K562 (cell line): ENCODE measurements around the gene COQ4. TPM values are rescaled to one million over a fixed set of nuclear protein-coding genes. Genes with fewer than 3 reads are reported as not detected.

Source experiments
- ARID4B ChIP-seq: sonication (generic); formaldehyde crosslinking; IDR thresholded peaks from 2 replicates; pipeline ENCODE4 v1.8.0; 2022; ENCODE audit warnings: mild to moderate bottlenecking, missing genetic modification reagents
- MYC ChIP-seq, 2 experiments: fragments of 250-450 bp in 1 of 2; sonication (Bioruptor Pico) in 1 of 2; IDR thresholded peaks; 2 replicates each; pipeline versions ENCODE4 v1.5.1 to v1.6.1; 2012 to 2021; ENCODE audit warnings: low read depth in 2 of 2, borderline replicate concordance in 1 of 2, improper control_type of control experiment in 1 of 2, low read length in 1 of 2, mild to moderate bottlenecking in 1 of 2, moderate library complexity in 1 of 2
- NEUROD1 ChIP-seq: fragments of 150-350 bp; IDR thresholded peaks from 2 replicates; pipeline ENCODE4 v1.6.1; 2014; ENCODE audit warnings: borderline replicate concordance, low read length, low read depth; ENCODE audit not compliant: partially characterized antibody
- POLR2AphosphoS2 ChIP-seq: IDR thresholded peaks from 2 replicates; pipeline ENCODE4 v1.6.1; 2012; ENCODE audit warnings: low read length, improper control_type of control experiment
- RBM25 ChIP-seq: fragments of 200-400 bp; formaldehyde crosslinking; IDR thresholded peaks from 2 replicates; pipeline ENCODE4 v1.6.1; 2018; ENCODE audit warnings: low read length, low read depth, moderate library complexity; ENCODE audit not compliant: severe bottlenecking
- RBM34 ChIP-seq: fragments of 200-400 bp; formaldehyde crosslinking; IDR thresholded peaks from 2 replicates; pipeline ENCODE4 v1.6.1; 2018; ENCODE audit warnings: low read length, borderline replicate concordance; ENCODE audit not compliant: insufficient read depth
- SRSF1 ChIP-seq: fragments of 200-400 bp; formaldehyde crosslinking; IDR thresholded peaks from 2 replicates; pipeline ENCODE4 v1.6.1; 2017; ENCODE audit warnings: mild to moderate bottlenecking, low read depth, low read length, moderate library complexity
- ZBTB8A ChIP-seq: fragments of 450-650 bp; IDR thresholded peaks from 2 replicates; pipeline ENCODE4 v1.6.1; 2018; ENCODE audit warnings: mild to moderate bottlenecking, moderate library complexity; ENCODE audit not compliant: partially characterized antibody
- ZKSCAN1 ChIP-seq: fragments of 150-350 bp; IDR thresholded peaks from 2 replicates; pipeline ENCODE4 v1.6.1; 2016; ENCODE audit warnings: low read depth, low read length
- ZNF507 ChIP-seq: conservative IDR thresholded peaks from 2 replicates; pipeline ENCODE4 v1.6.1; 2017; ENCODE audit warnings: missing genetic modification characterization, missing compliant biosample characterization
- ZNF780A ChIP-seq: fragments of 250-450 bp; sonication (Bioruptor Pico); IDR thresholded peaks from 2 replicates; pipeline ENCODE4 v1.5.0; 2021; ENCODE audit warnings: mild to moderate bottlenecking
- ZSCAN32 ChIP-seq: fragments of 450-650 bp; formaldehyde crosslinking; IDR thresholded peaks from 2 replicates; pipeline ENCODE4 v1.4.0; 2020; ENCODE audit warnings: mild to moderate bottlenecking, moderate library complexity
- polyA plus RNA-seq, 8 experiments: library from polyadenylated mRNA; depleted of rRNA in 4 of 8; stranded (reverse) in 5 of 8; unstranded in 3 of 8; fragments of >200 nt; fragmentation: Nextera tagmentation in 2 of 8; fragmentation: Illumina TruSeq in 1 of 8; extraction: Ambion mirVana in 2 of 8; extraction: Trizol in 1 of 8; gene quantifications; 2 replicates each; pipeline versions ENCODE4 v1.2.1 to v1.2.3, GENCODE V29; 2011 to 2014; ENCODE audit warnings: inconsistent platforms in 1 of 8, missing spikeins in 1 of 8
- total RNA-seq, 7 experiments: library from RNA; depleted of rRNA in 6 of 7; stranded (reverse); fragments of >200 nt in 6 of 7; fragmentation: Illumina TruSeq in 2 of 7; extraction: Trizol in 2 of 7; gene quantifications; 2 replicates each; pipeline versions ENCODE4 v1.2.1 to v1.2.3, GENCODE V29; 2011 to 2021; ENCODE audit warnings: low replicate concordance in 1 of 7
- TF ChIP-seq, protein P1 (sequence below): sonication (generic); formaldehyde crosslinking; IDR thresholded peaks from 2 replicates; pipeline ENCODE4 v1.8.0; 2022; ENCODE audit warnings: mild to moderate bottlenecking, low read depth, missing genetic modification reagents
- TF ChIP-seq, protein P2 (sequence below): fragments of 200-800 bp; sonication (Bioruptor generic); IDR thresholded peaks from 2 replicates; pipeline ENCODE4 v1.6.1; 2016; ENCODE audit warnings: missing genetic modification characterization, missing compliant biosample characterization
- TF ChIP-seq, protein P3 (sequence below): sonication (generic); formaldehyde crosslinking; IDR thresholded peaks from 2 replicates; pipeline ENCODE4 v1.8.0; 2022; ENCODE audit warnings: missing genetic modification reagents, mild to moderate bottlenecking, moderate library complexity, borderline replicate concordance

COQ4 gene
- total and polyA plus RNA-seq, 9 of the 15 experiments (the other 6 are each of a cell fraction or from before 2014, with no cell fraction given) = 9.1 to 135 (median 67.2) TPM

DNA sequence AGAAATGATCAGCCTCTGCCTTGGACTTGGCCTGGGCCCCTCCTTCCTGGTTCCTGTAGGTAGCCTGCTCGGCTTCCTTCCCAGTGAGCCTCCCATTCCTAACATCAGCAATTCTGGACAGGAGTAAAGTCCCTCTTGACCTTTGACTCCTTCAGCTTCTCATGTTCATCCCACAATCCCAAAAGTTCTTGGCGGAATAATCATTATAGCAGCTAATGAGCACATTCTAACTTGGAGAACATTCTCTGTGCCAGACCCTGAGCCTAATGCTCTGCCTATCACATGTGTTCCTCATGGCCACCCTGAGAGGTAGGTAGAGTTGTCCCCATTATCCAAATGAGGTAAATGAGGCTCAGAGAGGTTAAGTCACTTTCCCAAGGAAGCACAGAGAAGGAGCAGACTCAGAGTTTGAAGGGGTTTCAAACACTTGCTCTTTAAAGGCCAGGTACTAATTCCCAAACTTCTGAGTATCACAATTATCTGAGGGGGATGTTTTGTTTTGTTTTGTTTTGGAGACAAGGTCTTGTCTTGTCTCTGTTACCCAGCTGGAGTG, 25.3 kb upstream of the COQ4 start (continued):
- TF ChIP-seq, protein P1, sequence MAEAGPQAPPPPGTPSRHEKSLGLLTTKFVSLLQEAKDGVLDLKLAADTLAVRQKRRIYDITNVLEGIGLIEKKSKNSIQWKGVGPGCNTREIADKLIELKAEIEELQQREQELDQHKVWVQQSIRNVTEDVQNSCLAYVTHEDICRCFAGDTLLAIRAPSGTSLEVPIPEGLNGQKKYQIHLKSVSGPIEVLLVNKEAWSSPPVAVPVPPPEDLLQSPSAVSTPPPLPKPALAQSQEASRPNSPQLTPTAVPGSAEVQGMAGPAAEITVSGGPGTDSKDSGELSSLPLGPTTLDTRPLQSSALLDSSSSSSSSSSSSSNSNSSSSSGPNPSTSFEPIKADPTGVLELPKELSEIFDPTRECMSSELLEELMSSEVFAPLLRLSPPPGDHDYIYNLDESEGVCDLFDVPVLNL = no peak
- TF ChIP-seq RBM34 (no peak), NEUROD1 (peak; percentile 17), ZKSCAN1 (no peak), POLR2AphosphoS2 (no peak), MYC (IDR thresholded peaks at IDR 0.05; ENCODE audit: low read depth, low read length) (no peak; the same call in 1 of the 2 replicates), MYC (CRISPR knock-in tag; IDR thresholded peaks at IDR 0.05; ENCODE audit: borderline replicate concordance, low read depth) (0 out of 2 replicates have a peak, but pooled peaks have one; percentile 1), ARID4B (no peak), RBM25 (peak; percentile 97), ZNF780A (peak; percentile 24; the same call in 1 of the 2 replicates), SRSF1 (no peak), ZNF507 (tag) (no peak), ZBTB8A (no peak), ZSCAN32 (CRISPR knock-in tag) (no peak)
- TF ChIP-seq, protein P2, sequence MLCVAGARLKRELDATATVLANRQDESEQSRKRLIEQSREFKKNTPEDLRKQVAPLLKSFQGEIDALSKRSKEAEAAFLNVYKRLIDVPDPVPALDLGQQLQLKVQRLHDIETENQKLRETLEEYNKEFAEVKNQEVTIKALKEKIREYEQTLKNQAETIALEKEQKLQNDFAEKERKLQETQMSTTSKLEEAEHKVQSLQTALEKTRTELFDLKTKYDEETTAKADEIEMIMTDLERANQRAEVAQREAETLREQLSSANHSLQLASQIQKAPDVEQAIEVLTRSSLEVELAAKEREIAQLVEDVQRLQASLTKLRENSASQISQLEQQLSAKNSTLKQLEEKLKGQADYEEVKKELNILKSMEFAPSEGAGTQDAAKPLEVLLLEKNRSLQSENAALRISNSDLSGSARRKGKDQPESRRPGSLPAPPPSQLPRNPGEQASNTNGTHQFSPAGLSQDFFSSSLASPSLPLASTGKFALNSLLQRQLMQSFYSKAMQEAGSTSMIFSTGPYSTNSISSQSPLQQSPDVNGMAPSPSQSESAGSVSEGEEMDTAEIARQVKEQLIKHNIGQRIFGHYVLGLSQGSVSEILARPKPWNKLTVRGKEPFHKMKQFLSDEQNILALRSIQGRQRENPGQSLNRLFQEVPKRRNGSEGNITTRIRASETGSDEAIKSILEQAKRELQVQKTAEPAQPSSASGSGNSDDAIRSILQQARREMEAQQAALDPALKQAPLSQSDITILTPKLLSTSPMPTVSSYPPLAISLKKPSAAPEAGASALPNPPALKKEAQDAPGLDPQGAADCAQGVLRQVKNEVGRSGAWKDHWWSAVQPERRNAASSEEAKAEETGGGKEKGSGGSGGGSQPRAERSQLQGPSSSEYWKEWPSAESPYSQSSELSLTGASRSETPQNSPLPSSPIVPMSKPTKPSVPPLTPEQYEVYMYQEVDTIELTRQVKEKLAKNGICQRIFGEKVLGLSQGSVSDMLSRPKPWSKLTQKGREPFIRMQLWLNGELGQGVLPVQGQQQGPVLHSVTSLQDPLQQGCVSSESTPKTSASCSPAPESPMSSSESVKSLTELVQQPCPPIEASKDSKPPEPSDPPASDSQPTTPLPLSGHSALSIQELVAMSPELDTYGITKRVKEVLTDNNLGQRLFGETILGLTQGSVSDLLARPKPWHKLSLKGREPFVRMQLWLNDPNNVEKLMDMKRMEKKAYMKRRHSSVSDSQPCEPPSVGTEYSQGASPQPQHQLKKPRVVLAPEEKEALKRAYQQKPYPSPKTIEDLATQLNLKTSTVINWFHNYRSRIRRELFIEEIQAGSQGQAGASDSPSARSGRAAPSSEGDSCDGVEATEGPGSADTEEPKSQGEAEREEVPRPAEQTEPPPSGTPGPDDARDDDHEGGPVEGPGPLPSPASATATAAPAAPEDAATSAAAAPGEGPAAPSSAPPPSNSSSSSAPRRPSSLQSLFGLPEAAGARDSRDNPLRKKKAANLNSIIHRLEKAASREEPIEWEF (CRISPR knock-in tag) = no peak
- TF ChIP-seq, protein P3, sequence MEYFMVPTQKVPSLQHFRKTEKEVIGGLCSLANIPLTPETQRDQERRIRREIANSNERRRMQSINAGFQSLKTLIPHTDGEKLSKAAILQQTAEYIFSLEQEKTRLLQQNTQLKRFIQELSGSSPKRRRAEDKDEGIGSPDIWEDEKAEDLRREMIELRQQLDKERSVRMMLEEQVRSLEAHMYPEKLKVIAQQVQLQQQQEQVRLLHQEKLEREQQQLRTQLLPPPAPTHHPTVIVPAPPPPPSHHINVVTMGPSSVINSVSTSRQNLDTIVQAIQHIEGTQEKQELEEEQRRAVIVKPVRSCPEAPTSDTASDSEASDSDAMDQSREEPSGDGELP = no peak
